Smooth muscle cell of the brain vasculature (primary cell): ENCODE data around the gene MILR1.
"Not testable (repeated sequence)": the region's sequence is repeated elsewhere in the genome, so short reads cannot be mapped to it uniquely, and the experiment has no call there.

Experiments used
- DNase-seq: peaks from one replicate; pipeline ENCODE4 v3.0.0-alpha.2; 2012; ENCODE audit warnings: low read depth, low spot score

Gene MILR1

GRCh38 chr17:64448665-64449512 lies at the start of gene MILR1:
Gene MILR1, plus strand, starts transcription at chr17:64449115. Its CDS starts 54 bp downstream, at chr17:64449169.
- peak; percentile 44 for DNase-seq

DNA sequence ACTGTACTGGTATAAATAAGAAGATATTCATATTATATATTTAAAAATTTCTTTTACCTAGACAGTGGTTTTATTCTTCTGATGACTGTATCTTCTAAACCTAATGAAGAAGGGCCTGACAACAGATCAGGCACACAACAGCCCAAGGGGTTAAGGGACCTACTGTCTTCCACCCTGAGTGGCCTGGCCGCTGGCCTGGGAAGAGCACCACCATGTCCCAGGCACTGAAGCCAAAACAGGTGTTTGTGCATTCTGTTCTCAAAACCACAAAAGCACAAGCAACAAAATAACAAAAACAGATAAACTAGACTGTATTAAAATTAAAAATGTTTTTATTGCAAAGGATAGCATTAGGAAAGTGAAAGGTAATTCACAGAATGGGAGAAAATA lies 49.2 kb upstream of the MILR1 start:
- DNase-seq, result no peak

- DNase-seq, result no peak
These were observed 48.3 kb upstream of the MILR1 start for GRCh38 chr17:64400642-64401041.

- no peak for DNase-seq
These were observed 47.6 kb upstream of the MILR1 start for GRCh38 chr17:64401244-64401860.

GRCh38 chr17:64401941-64402340 lies 47.0 kb upstream of the MILR1 start:
- no peak for DNase-seq

DNA sequence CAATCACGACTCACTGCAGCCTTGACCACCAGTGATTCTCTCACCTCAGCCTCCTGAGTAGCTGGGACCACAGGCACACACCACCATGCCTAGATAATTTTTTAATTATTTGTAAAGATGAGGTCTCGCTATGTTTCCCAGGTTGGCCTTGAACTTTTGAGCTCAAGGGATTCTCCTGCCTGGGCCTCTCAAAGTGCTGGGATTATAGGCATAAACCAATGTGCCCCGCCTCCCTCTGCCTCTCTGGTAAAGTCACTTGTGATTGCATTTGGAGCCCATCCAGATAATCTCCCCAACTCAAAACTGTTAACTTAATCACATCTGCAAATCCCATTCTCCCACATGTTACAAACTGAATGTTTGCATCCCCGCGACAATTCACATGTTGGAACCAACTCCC lies 46.4 kb upstream of the MILR1 start:
- DNase-seq, result no peak

- no peak for DNase-seq
These were observed 44.9 kb upstream of the MILR1 start for GRCh38 chr17:64403881-64404460.

DNA sequence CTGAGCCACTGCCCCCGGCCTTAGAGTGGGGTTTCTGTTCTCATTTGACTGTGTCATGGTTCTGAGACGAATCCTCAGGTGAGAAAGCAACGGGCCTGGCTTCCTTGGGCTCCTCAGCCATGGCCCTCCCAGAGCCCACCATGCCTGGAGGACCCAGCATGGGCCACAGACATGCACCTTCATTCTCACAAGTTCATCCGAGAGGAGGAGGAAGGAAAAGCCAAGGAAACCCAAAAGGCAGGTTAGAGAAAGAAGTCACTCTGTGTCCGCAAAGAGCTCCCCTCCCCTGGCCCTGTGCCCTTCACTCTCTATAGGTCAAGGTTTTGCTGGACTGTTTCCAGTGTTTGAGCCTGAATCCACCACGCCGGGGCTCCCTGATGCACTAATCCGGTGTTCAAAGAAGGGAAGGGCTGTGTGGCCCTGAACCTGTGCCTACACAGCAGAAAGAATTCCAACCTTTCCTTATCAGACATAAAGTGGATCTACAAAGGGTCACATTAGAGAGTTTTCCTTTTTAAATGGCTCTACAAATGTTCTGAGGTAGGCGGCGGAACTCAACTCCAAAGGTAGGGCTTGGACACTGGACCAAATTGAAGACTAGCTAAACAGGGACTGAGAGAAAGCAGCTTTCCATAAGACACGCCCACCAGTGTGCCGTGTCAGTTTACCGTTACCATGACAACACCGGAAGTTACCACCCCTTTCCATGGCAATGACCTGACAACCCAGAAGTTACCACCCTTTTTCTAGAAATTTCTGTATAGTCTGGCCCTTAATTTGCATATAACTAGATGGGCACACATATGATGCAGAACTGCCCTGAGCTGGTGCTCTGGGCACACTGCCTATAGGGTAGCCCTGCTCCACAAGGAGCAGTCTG lies 42.4 kb upstream of the MILR1 start:
- DNase-seq, result no peak

GRCh38 chr17:64410750-64411490 lies 38.0 kb upstream of the MILR1 start:
- no peak for DNase-seq

DNA sequence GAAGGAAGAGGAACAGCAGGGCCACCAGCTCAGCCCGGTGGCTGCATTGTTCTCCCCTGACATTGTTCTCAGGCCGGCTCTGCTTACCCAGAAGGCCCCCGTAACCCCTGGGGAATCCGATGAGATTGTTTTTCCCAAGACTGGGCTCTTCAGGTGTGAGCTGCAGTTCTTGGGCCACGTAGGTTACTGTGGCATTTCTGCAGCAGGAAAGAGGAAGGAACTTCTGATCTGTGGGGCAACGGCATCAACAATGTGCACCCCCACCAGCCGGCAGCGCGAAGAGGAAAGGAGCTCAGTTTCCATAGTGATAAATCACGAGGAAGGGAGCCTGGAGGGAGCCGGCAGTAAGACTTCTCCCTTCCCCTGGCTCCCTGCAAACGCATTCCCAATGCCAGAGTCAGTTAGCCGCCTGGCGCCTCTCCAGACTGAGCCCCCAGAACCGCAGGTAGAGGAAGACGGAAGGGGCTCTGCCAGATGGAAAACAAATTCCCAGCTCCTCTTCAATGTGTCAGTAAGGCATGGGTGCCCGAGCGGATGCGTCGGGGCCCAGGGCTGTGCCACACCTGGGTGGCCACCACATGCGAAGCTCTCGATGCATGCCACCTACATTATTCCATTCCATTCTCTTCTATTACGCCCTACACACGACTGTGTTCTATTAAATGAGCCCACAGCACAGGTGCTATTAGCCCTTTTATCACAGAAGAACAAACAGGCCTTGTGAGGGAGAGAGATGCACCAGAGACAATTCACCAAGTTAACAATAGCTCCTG lies 36.7 kb upstream of the MILR1 start:
- DNase-seq, result peak; percentile 12

GRCh38 chr17:64412944-64413381 lies 36.0 kb upstream of the MILR1 start:
- no peak for DNase-seq

- no peak for DNase-seq
These were observed 35.4 kb upstream of the MILR1 start for GRCh38 chr17:64413513-64413912.

GRCh38 chr17:64418506-64419339 lies 30.2 kb upstream of the MILR1 start:
- peak; percentile 29 for DNase-seq

DNA sequence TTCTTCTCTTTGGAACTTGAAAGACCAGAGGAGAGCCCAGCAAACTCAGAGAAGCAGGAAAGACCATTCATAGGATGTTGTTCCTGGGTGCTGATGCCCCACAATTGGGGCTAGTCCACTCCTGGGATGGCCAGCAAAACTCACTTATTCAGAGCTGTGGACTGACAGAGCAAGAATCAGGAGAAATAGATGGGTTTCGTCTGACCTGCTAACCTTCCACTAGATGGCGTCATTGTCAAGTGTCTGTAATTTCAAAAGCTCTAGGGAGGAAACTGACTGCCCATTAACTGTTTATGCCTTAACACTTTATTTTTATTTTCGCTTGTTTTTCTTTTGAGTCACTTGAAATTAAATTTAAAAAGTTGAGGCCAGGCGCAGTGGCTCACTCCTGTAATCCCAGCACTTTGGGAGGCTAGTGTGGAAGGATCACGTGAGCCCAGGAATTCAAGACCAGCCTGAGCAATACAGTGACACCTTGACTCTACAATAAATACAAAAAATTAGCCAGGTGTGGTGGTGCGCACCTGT lies 28.7 kb upstream of the MILR1 start:
- DNase-seq, result peak; percentile 53

GRCh38 chr17:64422121-64422520 lies 26.8 kb upstream of the MILR1 start:
- DNase-seq, result not testable (repeated sequence)

DNA sequence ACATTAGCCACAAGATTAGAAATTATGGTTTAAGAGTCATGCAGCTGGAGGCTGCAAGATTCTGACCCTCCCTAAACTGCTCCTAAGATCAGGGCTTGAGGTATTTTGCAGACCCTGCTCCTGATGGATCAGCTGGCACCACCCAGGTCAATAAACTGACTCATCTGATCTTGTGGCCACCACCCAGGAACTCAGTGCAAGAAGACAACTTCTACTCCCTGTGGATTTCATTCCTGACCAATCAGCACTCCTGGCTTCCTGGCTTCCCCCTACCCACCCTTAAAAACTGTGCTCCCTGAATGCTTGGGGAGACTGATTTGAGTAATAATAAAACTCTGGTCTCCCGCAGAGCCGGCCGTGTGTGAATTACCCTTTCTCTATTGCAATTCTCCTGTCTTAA lies 25.0 kb upstream of the MILR1 start:
- no peak for DNase-seq

- no peak for DNase-seq
These were observed 24.5 kb upstream of the MILR1 start for GRCh38 chr17:64424324-64424849.

DNA sequence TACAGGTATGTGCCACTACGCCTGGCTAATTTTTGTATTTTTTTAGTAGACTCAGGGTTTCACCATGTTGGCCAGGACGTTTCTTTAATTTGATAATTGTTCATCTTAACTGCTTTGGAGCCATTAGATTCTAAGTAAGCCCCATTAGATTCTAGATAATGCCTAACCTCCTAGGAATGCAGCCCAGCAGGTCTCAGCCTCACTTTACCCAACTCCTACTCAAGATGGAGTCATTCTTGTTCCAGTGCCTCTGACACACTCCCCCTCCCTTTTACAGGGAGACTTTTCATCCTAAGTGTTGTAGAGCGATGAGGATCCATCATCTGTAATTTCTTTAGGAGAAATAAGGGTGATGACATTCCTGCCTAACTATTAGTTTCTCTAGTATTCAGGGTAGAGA lies 23.7 kb upstream of the MILR1 start:
- no peak for DNase-seq

DNA sequence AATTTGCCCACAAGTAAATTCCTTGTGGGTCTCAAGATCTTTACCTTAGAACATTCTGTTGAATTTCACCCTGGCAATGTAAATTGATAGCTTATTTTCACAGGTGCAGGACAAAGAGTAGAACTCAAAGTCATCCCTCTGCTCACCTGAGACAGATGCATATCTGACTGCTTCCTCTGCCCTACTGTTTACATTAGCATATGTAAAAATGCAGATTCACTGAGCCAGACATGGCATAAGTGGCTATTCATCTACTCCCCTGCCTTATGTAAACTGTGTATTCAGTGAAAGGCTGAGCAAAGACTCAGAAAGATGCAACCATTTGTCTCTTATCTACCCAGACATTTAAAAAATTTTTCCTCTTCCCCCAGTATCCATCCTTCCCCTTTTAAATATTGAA lies 22.3 kb upstream of the MILR1 start:
- DNase-seq, result no peak
